ENCODE measurements around the gene DVL3.

The DVL3 gene

GRCh38 chr3:184211297-184211696, 56.1 kb downstream of the DVL3 start:
- no peak for DNase-seq (ENCODE audit: low spot score)

GRCh38 chr3:184211718-184212117, 56.5 kb downstream of the DVL3 start:
- DNase-seq (ENCODE audit: low spot score), result no peak

- DNase-seq (ENCODE audit: low spot score), result no peak
Measured at GRCh38 chr3:184218814-184219213, 63.6 kb downstream of the DVL3 start.

GRCh38 chr3:184222521-184222920, 67.3 kb downstream of the DVL3 start:
- DNase-seq (ENCODE audit: low spot score), result no peak
